ENCODE measurements around the gene NTN5.

Gene NTN5

DNA sequence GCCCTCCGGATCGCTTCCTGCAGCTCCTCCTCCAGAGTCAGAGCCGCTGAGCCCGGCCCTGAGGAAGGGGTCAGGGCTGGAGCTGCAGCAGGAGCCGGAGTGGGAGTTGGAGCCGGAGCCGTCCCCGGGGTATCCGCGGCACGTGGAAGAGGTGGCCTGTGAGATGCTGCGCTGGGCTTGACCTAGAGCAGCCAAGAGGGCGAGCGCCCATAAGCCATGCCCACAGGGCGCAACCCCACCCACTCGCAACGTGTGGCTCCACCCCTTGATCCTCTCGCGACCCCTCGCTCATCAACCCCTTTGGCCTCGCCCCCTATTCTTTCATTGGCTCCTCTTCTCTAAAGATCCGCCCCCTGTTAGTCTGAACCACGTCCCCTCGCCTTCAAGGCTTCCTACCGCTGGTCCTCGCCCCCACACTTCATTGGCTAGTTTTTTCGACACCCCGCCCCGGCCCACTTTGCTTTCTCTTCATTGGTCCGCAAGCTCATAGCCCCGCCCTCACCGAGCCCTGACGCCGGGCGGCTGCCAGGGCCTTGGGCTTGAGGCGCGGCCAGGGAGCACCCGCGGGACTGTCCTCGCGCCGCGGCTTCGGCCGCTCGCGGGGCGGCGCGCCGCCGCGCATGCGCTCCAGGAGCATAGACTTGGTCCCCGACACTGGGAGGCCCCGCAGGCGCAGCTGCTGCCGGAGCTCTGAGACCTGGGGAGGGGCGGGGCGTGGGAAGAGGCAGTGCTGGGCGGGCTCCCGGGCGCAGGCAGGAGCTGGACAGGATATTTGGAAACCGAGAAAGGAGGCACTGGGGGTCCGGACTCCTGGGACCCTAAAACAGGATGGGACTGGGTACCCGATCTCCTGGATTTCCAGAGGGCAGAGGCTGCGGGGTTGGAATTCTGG is 41.3 kb upstream of the NTN5 start:
- no peak for TF ChIP-seq ZNF384 (IDR thresholded peaks at IDR 0.05)
- TF ChIP-seq HDGF (IDR thresholded peaks at IDR 0.05; ENCODE audit: borderline replicate concordance) = no peak
- TF ChIP-seq BHLHE40 (IDR thresholded peaks at IDR 0.05; ENCODE audit: borderline replicate concordance) = no peak
- no peak for TF ChIP-seq FOXK2 (IDR thresholded peaks at IDR 0.05)
- TF ChIP-seq TARDBP (IDR thresholded peaks at IDR 0.05) = peak; percentile 92
- POLR2A ChIA-PET = interaction anchor here (0.8 to 1.6 kb wide), 7 partner anchors 16 to 95 kb away, joined by 3 to 7 read pairs (median 3); partner anchors contain the start of genes CA11, IZUMO1, RPL18 and SPHK2
- CTCF ChIA-PET = no interaction called here
- DNase-seq (ENCODE audit: extremely low spot score) = peak; percentile 98

DNA sequence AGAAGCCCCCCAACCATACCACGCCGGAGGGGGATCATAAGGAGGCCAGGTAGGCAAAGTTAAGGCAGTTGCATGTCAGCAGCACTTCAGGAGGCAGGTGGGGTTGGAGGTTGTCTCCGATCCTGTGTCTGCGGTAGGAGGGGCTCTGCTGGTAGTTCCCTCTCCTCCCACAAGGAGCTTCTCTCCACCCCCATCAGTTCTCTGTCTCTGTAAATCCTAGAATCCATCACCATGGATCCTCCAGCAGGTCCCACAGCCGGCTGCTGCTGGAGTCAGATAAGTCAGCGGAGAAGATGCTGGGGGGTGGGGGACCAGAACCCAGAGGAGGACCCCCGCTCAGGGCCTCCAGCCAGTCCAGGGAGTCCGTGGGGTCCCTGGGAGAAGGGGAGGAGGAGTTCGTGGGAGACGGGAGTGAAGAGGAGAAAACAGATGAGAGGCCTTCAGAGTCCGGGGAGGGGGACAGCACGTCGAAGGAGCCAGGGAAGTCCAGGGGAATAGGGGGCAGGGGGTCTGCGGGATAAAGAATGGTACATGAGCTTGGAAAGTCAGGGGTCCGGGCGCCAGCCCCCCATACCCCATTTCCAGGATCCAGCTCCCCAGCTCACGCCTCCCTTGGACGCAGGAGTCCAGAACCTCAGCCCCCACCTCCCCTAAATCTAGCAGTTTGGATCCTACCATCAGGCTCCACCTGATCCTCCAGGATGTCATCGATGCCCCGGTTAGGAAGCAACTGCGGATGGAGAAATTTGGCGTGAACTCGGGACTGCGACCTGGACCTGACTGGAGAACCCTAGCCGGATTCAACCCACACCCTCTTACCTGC is 40.4 kb upstream of the NTN5 start:
- ChIA-PET POLR2A (interaction anchor here (0.8 to 1.3 kb wide), 6 partner anchors 12 to 68 kb away, joined by 3 to 4 read pairs (median 4); partner anchors contain the start of gene CA11), CTCF (no interaction called here)
- no peak for TF ChIP-seq ELF4 (IDR thresholded peaks at IDR 0.05)
- no peak for TF ChIP-seq BHLHE40 (IDR thresholded peaks at IDR 0.05; ENCODE audit: borderline replicate concordance)
- no peak for TF ChIP-seq HDGF (IDR thresholded peaks at IDR 0.05; ENCODE audit: borderline replicate concordance)
- TF ChIP-seq FOXK2 (IDR thresholded peaks at IDR 0.05) = no peak
- no peak for TF ChIP-seq FOXA1 (IDR thresholded peaks at IDR 0.05)
- no peak for TF ChIP-seq ZNF384 (IDR thresholded peaks at IDR 0.05)
- TF ChIP-seq TARDBP (IDR thresholded peaks at IDR 0.05) = no peak
- peak; percentile 74 for DNase-seq (ENCODE audit: extremely low spot score)

DNA sequence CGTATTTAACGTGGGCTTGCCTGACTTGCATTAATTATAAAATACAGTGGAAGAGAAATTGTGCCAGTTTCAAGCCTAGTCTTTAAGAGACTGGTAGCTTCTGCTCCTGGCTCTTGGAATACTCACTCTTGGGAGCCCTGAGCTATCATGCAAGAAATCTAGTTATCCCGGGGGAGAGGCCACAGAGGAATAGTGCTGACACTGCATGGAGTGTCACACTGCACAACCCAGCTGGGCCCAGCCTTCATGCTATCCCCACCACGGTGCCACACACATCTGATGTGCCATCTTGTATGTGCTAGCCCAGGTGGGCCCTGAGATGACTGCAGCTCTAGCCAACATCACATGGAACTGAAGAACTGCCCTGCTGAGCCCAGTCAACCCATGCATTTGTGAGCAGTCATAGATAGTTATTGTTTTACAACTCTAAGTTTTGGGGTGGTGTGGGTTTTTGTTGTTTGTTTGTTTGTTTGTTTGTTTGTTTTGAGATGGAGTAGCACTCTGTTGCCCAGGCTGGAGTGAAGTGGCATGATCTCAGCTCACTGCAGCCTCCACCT is 38.4 kb upstream of the NTN5 start:
- ChIA-PET POLR2A (no interaction called here), CTCF (interaction anchor here (0.6 to 0.7 kb wide), 2 partner anchors 9 to 259 kb away, joined by 3 to 4 read pairs; no protein-coding TSS in a partner anchor)
- TF ChIP-seq HDGF (IDR thresholded peaks at IDR 0.05; ENCODE audit: borderline replicate concordance) = no peak
- TF ChIP-seq TARDBP (IDR thresholded peaks at IDR 0.05) = no peak
- no peak for TF ChIP-seq BHLHE40 (IDR thresholded peaks at IDR 0.05; ENCODE audit: borderline replicate concordance)
- TF ChIP-seq SP1 (IDR thresholded peaks at IDR 0.05) = no peak
- TF ChIP-seq FOXA1 (IDR thresholded peaks at IDR 0.05) = no peak
- TF ChIP-seq, protein P1, sequence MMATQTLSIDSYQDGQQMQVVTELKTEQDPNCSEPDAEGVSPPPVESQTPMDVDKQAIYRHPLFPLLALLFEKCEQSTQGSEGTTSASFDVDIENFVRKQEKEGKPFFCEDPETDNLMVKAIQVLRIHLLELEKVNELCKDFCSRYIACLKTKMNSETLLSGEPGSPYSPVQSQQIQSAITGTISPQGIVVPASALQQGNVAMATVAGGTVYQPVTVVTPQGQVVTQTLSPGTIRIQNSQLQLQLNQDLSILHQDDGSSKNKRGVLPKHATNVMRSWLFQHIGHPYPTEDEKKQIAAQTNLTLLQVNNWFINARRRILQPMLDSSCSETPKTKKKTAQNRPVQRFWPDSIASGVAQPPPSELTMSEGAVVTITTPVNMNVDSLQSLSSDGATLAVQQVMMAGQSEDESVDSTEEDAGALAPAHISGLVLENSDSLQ (IDR thresholded peaks at IDR 0.05) = no peak
- no peak for TF ChIP-seq ARNT (IDR thresholded peaks at IDR 0.05)
- TF ChIP-seq CTBP1 (IDR thresholded peaks at IDR 0.05; ENCODE audit: borderline replicate concordance) = no peak
- no peak for TF ChIP-seq LEF1 (IDR thresholded peaks at IDR 0.05; ENCODE audit: borderline replicate concordance)
- no peak for TF ChIP-seq FOXM1 (IDR thresholded peaks at IDR 0.05; ENCODE audit: borderline replicate concordance)
- TF ChIP-seq L3MBTL2 (conservative IDR thresholded peaks at IDR 0.05) = no peak
- TF ChIP-seq ELF4 (IDR thresholded peaks at IDR 0.05) = no peak
- TF ChIP-seq ZNF384 (IDR thresholded peaks at IDR 0.05) = no peak
- TF ChIP-seq SUZ12 (IDR thresholded peaks at IDR 0.05) = no peak
- no peak for TF ChIP-seq FOXK2 (IDR thresholded peaks at IDR 0.05)
- TF ChIP-seq NFRKB (IDR thresholded peaks at IDR 0.05) = no peak
- DNase-seq (ENCODE audit: extremely low spot score) = no peak

DNA sequence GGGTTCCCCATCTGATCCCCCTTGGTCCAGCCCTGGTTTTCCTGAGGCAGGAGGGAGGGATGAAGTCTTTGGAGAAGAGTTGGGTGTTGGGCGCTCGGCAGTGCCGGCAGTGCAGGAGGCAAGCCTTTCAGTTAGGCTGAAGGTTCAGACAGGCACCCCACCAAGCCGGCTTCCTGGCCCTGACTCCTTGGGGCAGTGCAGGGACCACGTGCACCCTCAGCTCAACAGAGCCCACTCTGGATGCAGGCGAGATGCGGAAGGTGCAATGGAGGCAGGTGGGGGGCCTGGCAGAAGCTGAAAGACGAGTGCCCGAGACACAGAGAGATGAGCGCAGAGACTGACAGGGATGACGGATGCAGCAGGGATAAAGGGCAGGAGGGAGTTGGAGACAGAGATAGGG is 35.7 kb upstream of the NTN5 start:
- ChIA-PET POLR2A (no interaction called here), CTCF (no interaction called here)
- TF ChIP-seq FOXM1 (IDR thresholded peaks at IDR 0.05; ENCODE audit: borderline replicate concordance) (no peak), ARNT (IDR thresholded peaks at IDR 0.05) (no peak), FOXA1 (IDR thresholded peaks at IDR 0.05) (no peak)
- TF ChIP-seq, protein P1 (IDR thresholded peaks at IDR 0.05) = no peak

DNA sequence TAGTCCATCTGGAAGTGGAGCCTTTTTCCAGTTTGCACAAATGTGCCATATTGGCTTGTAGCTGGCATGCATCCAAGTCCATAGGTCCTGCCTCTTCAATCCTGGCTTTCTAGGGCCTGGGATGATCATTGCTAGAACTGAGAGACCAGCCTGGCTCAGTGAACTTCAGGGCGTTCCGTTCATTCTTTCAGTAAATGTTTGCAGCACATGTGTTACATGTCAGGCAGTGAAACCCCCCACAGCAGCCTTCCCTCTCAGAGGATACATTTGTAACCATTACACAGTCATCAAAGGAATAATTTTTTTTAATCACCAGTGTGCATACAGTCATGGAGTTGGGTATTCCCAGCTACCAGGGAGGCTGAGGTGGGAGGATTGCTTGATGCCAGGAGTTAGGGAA is 32.6 kb upstream of the NTN5 start:
- POLR2A ChIA-PET = no interaction called here
- no peak for DNase-seq (ENCODE audit: extremely low spot score)
- no peak for TF ChIP-seq NFRKB (IDR thresholded peaks at IDR 0.05)
- TF ChIP-seq ARNT (IDR thresholded peaks at IDR 0.05) = no peak
- TF ChIP-seq FOXA1 (IDR thresholded peaks at IDR 0.05) = no peak
- no peak for TF ChIP-seq SUZ12 (IDR thresholded peaks at IDR 0.05)
- TF ChIP-seq, protein P1 (IDR thresholded peaks at IDR 0.05) = no peak
- no peak for TF ChIP-seq ZNF384 (IDR thresholded peaks at IDR 0.05)
- no peak for TF ChIP-seq HDGF (IDR thresholded peaks at IDR 0.05; ENCODE audit: borderline replicate concordance)
- CTCF ChIA-PET = no interaction called here

More for the DNA sequence above, 35.7 kb upstream of the NTN5 start:
- DNase-seq (ENCODE audit: extremely low spot score) = no peak

DNA sequence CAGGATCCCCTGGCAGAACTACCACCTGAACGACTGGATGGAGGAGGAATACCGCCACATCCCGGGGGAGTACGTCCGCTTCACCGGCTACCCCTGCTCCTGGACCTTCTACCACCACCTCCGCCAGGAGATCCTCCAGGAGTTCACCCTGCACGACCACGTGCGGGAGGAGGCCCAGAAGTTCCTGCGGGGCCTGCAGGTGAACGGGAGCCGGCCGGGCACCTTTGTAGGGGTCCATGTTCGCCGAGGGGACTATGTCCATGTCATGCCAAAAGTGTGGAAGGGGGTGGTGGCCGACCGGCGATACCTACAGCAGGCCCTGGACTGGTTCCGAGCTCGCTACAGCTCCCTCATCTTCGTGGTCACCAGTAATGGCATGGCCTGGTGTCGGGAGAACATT is 30.5 kb upstream of the NTN5 start:
- ChIA-PET POLR2A (no interaction called here), CTCF (no interaction called here)
- no peak for DNase-seq (ENCODE audit: extremely low spot score)
- TF ChIP-seq LEF1 (IDR thresholded peaks at IDR 0.05; ENCODE audit: borderline replicate concordance) (no peak), ZNF384 (IDR thresholded peaks at IDR 0.05) (no peak), FOXK2 (IDR thresholded peaks at IDR 0.05) (no peak), L3MBTL2 (conservative IDR thresholded peaks at IDR 0.05) (no peak), ELF4 (IDR thresholded peaks at IDR 0.05) (no peak), NFRKB (IDR thresholded peaks at IDR 0.05) (no peak), SUZ12 (IDR thresholded peaks at IDR 0.05) (no peak), TARDBP (IDR thresholded peaks at IDR 0.05) (no peak), BHLHE40 (IDR thresholded peaks at IDR 0.05; ENCODE audit: borderline replicate concordance) (no peak), FOXA1 (IDR thresholded peaks at IDR 0.05) (no peak), ARNT (IDR thresholded peaks at IDR 0.05) (no peak), SP1 (IDR thresholded peaks at IDR 0.05) (no peak), FOXM1 (IDR thresholded peaks at IDR 0.05; ENCODE audit: borderline replicate concordance) (no peak), CTBP1 (IDR thresholded peaks at IDR 0.05; ENCODE audit: borderline replicate concordance) (no peak), HDGF (IDR thresholded peaks at IDR 0.05; ENCODE audit: borderline replicate concordance) (no peak)
- TF ChIP-seq, protein P1 (IDR thresholded peaks at IDR 0.05) = no peak

Measured in HEK293T (cell line).